ENCODE measurements around the gene TTC28. TPM values are rescaled to one million over a fixed set of nuclear protein-coding genes. Genes with fewer than 3 reads are reported as not detected.

Gene TTC28
- total RNA-seq, 1 experiment from 2014 or later, result 0.12 TPM

GRCh38 chr22:28002863-28003565, 676.6 kb downstream of the TTC28 start:
- Histone ChIP-seq H3K9me3 (ENCODE audit: control insufficient read depth in 1 of 2, insufficient read depth in 1 of 2, low read depth in 1 of 2, low read length in 2 of 2) (no peaks in the 10 kb centered on the region), H3K9ac (ENCODE audit: low read length) (no peak overlapping the region), H3K9me2 (ENCODE audit: insufficient read depth) (no peaks in the 10 kb centered on the region), H3K4me3 (replicated peaks in 1 of 2; ENCODE audit: low read depth in 1 of 2, low read length in 2 of 2) (no peak overlapping the region), H4K20me1 (ENCODE audit: insufficient read depth) (no peaks in the 10 kb centered on the region), H3K27ac (ENCODE audit: low read depth, low read length) (no peak overlapping the region), H2AFZ (ENCODE audit: low read depth, low read length, poor library complexity, severe bottlenecking) (no peak overlapping the region), H3K4me1 (ENCODE audit: control insufficient read depth in 1 of 2, insufficient read depth in 2 of 2, low read length in 2 of 2) (no peaks in the 10 kb centered on the region), H3K79me2 (ENCODE audit: insufficient read depth, low read length) (no peaks in the 10 kb centered on the region), H3K27me3 (ENCODE audit: insufficient read depth, low read length) (no peaks in the 10 kb centered on the region), H3K36me3 (ENCODE audit: control insufficient read depth in 1 of 2, insufficient read depth in 2 of 2, low read length in 2 of 2) (no peaks in the 10 kb centered on the region), H3K4me2 (ENCODE audit: low read length) (no peak overlapping the region)
- DNase-seq (ENCODE audit: low read depth, low spot score) (no peak), ATAC-seq (no peak)
- ChIA-PET POLR2A (no interaction called here), CTCF (interaction anchor here (0.7 kb wide), 1 partner anchor 116 kb away, joined by 4 read pairs; no protein-coding TSS in a partner anchor), RAD21 (ENCODE audit: low non-redundant PET in 1 of 2, low total read pairs in 2 of 2, uncharacterized antibody in 2 of 2, unreplicated experiment in 2 of 2) (no interaction called here)
- no peak for TF ChIP-seq RAD21 (IDR thresholded peaks at IDR 0.05; ENCODE audit: low read depth)
- no peak for TF ChIP-seq ZNF274 (IDR thresholded peaks at IDR 0.05; ENCODE audit: low read depth, low read length)
- no peak for TF ChIP-seq EGR1 (IDR thresholded peaks at IDR 0.05; ENCODE audit: low read depth)
- TF ChIP-seq SIN3A (IDR thresholded peaks at IDR 0.05; ENCODE audit: low read depth), result no peak
- no peak for TF ChIP-seq POLR2AphosphoS5 (IDR thresholded peaks at IDR 0.05; ENCODE audit: low read depth, low read length)
- no peak for TF ChIP-seq CBX3 (IDR thresholded peaks at IDR 0.05; ENCODE audit: low read depth)
- TF ChIP-seq EZH2phosphoT487 (IDR thresholded peaks at IDR 0.05; ENCODE audit: borderline replicate concordance), result no peak
- intact Hi-C loops (cut with micrococcal nuclease), result no loop called here
- BruUV-seq (replicated peaks), result no TSS peak

- H3K36me3 ChIP-seq (ENCODE audit: control insufficient read depth in 1 of 2, insufficient read depth in 2 of 2, low read length in 2 of 2), result no peaks in the 10 kb centered on the region
- no peak for DNase-seq (ENCODE audit: low read depth, low spot score)
- no peak overlapping the region for H3K27ac ChIP-seq (ENCODE audit: low read depth, low read length)
- no peak for ATAC-seq
- ChIA-PET RAD21 (ENCODE audit: low non-redundant PET in 1 of 2, low total read pairs in 2 of 2, uncharacterized antibody in 2 of 2, unreplicated experiment in 2 of 2) (no interaction called here), CTCF (interaction anchor here (0.7 kb wide), 1 partner anchor 115 kb away, joined by 4 read pairs; no protein-coding TSS in a partner anchor), POLR2A (no interaction called here)
- no peak overlapping the region for H3K4me2 ChIP-seq (ENCODE audit: low read length)
- H3K9me2 ChIP-seq (ENCODE audit: insufficient read depth), result no peaks in the 10 kb centered on the region
- no peaks in the 10 kb centered on the region for H3K9me3 ChIP-seq (ENCODE audit: control insufficient read depth in 1 of 2, insufficient read depth in 1 of 2, low read depth in 1 of 2, low read length in 2 of 2)
- no peak overlapping the region for H3K4me3 ChIP-seq (replicated peaks in 1 of 2; ENCODE audit: low read depth in 1 of 2, low read length in 2 of 2)
- intact Hi-C loops (cut with micrococcal nuclease), result no loop called here
- H3K27me3 ChIP-seq (ENCODE audit: insufficient read depth, low read length), result no peaks in the 10 kb centered on the region
- H3K9ac ChIP-seq (ENCODE audit: low read length), result no peak overlapping the region
- H3K4me1 ChIP-seq (ENCODE audit: control insufficient read depth in 1 of 2, insufficient read depth in 2 of 2, low read length in 2 of 2), result no peaks in the 10 kb centered on the region
- no TSS peak for BruUV-seq (replicated peaks)
- H2AFZ ChIP-seq (ENCODE audit: low read depth, low read length, poor library complexity, severe bottlenecking), result no peak overlapping the region
- no peak for TF ChIP-seq RAD21 (IDR thresholded peaks at IDR 0.05; ENCODE audit: low read depth)
- TF ChIP-seq ATF3 (IDR thresholded peaks at IDR 0.05), result no peak
- H3K79me2 ChIP-seq (ENCODE audit: insufficient read depth, low read length), result no peaks in the 10 kb centered on the region
- H4K20me1 ChIP-seq (ENCODE audit: insufficient read depth), result no peaks in the 10 kb centered on the region
These were observed 677.4 kb downstream of the TTC28 start for GRCh38 chr22:28002181-28002700.
